Measurements from ENCODE around the gene SNAP91.
"Not testable (repeated sequence)": the region's sequence is repeated elsewhere in the genome, so short reads cannot be mapped to it uniquely, and the experiment has no call there.

Gene SNAP91

DNA sequence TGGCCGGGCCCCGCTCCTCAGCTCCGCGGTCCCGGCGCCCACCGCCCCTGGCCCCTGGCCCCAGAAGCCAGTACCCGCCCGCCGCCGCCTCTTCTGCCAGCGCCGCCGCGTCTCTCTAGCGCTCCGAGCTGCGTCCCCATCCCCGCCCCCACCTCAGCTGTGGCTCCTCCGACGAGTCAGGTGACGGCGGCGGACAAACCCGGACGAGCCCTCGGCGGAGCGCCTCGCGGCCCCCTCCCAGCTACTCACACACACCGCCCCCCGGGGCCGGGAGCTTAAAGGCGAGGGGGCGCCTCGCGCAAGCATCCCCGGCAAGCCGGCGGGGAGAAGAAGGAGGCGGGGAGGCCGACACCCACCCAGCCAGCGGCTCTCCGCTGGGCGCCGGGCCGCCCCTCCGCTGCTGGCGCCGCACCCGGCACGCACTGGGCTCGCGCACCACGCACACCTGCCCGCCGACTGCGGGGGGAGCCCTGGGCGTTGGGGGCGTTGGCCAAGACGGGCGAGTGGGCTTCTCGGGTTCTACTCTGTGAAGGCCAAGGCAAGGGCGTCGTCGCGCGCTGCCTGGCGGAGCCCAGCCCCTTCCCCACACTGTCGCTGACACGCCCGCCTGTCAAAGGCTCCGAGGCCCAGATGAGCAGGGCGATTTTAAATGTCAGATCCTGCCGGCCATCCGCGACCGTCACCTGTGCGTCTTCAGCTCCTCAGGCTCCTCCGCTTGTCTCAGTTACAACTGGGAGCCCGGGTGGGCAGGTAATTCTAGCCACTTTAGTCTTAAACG lies at the start of gene SNAP91:
Gene SNAP91, minus strand, starts transcription at position 132 of the 778 bp plus-strand sequence. CDS start 1,174 bp downstream, outside the sequence.
- peaks cover 30% of the 10 kb centered on the region for H3K27me3 Mint-ChIP-seq
- peak within 1 kb of the TSS; percentile 47 for H3K4me3 Mint-ChIP-seq
- H3K36me3 Mint-ChIP-seq: no peaks in the 10 kb centered on the region
- peaks cover 5% of the 10 kb centered on the region for H3K4me1 Mint-ChIP-seq (ENCODE audit: low read depth)
- H3K27ac Mint-ChIP-seq: no peak within 1 kb of the TSS
- peaks cover 4% of the 10 kb centered on the region for H3K9me3 Mint-ChIP-seq (ENCODE audit: low read depth)

GRCh38 chr6:83758533-83758932 lies 49.6 kb upstream of the SNAP91 start:
- Mint-ChIP-seq H3K4me3 (no peak overlapping the region), H3K9me3 (ENCODE audit: low read depth) (peaks cover 24% of the 10 kb centered on the region), H3K27ac (no peak overlapping the region), H3K4me1 (ENCODE audit: low read depth) (no peaks in the 10 kb centered on the region), H3K27me3 (no peaks in the 10 kb centered on the region), H3K36me3 (peaks cover 5% of the 10 kb centered on the region)

DNA sequence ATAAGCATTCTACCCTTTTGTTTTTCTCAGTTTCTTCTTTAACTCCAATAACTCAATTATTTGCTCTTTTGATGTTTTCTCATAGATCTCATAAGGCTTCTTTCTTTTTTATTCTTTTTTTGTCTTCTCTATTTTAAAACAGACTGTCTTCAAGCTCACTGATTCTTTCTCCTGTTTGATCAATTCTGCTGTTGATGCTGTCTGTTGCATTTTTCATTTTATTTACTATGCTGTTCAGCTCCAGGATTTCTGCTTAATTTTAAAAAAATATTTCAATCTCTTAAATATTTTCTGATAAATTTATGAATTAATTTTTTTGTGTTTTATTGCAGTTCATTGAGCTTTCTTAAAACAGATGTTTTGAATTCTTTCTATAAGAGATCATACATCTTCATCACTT lies 48.1 kb upstream of the SNAP91 start:
- Mint-ChIP-seq H3K36me3 (peaks cover 5% of the 10 kb centered on the region), H3K9me3 (ENCODE audit: low read depth) (peaks cover 24% of the 10 kb centered on the region), H3K27ac (no peak overlapping the region), H3K4me1 (ENCODE audit: low read depth) (no peaks in the 10 kb centered on the region), H3K27me3 (no peaks in the 10 kb centered on the region), H3K4me3 (no peak overlapping the region)

- peaks cover 5% of the 10 kb centered on the region for H3K36me3 Mint-ChIP-seq
- H3K27ac Mint-ChIP-seq: no peak overlapping the region
- no peak overlapping the region for H3K4me3 Mint-ChIP-seq
- H3K27me3 Mint-ChIP-seq: no peaks in the 10 kb centered on the region
- H3K9me3 Mint-ChIP-seq (ENCODE audit: low read depth): peaks cover 24% of the 10 kb centered on the region
- H3K4me1 Mint-ChIP-seq (ENCODE audit: low read depth): no peaks in the 10 kb centered on the region
Measured at GRCh38 chr6:83756565-83756964, 47.7 kb upstream of the SNAP91 start.

- H3K4me3 Mint-ChIP-seq; H3K36me3 Mint-ChIP-seq; H3K27me3 Mint-ChIP-seq; H3K4me1 Mint-ChIP-seq (ENCODE audit: low read depth); H3K27ac Mint-ChIP-seq: not testable (repeated sequence)
- peaks cover 24% of the 10 kb centered on the region for H3K9me3 Mint-ChIP-seq (ENCODE audit: low read depth)
Measured at GRCh38 chr6:83752375-83752774, 43.5 kb upstream of the SNAP91 start.

- no peaks in the 10 kb centered on the region for H3K4me1 Mint-ChIP-seq (ENCODE audit: low read depth)
- H3K27me3 Mint-ChIP-seq: peaks cover 7% of the 10 kb centered on the region
- no peak overlapping the region for H3K4me3 Mint-ChIP-seq
- H3K27ac Mint-ChIP-seq: no peak overlapping the region
- H3K9me3 Mint-ChIP-seq (ENCODE audit: low read depth): peaks cover 24% of the 10 kb centered on the region
- H3K36me3 Mint-ChIP-seq: no peaks in the 10 kb centered on the region
Measured at GRCh38 chr6:83741089-83741488, 32.2 kb upstream of the SNAP91 start.

DNA sequence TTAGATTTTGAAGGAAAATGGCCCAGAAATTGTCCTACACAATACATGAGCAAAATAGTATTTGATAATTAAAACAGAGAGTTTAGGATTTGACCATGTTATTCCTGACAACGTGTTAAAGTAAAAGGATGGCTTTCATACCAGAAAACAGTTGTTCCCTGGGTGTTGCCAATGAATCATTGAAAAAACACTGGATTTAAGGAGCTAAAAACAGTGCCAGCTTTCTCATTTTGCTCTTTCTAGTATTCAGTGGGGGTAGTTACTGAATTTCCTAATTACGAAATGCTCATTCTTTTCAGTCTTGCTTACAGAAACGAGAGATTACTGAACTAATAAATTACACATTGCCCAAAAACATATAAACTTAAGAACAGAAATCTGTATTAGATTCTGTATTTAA lies 26.6 kb upstream of the SNAP91 start:
- Mint-ChIP-seq H3K27ac (no peak overlapping the region), H3K9me3 (ENCODE audit: low read depth) (peaks cover 21% of the 10 kb centered on the region), H3K4me1 (ENCODE audit: low read depth) (no peaks in the 10 kb centered on the region), H3K36me3 (no peaks in the 10 kb centered on the region), H3K4me3 (no peak overlapping the region), H3K27me3 (no peaks in the 10 kb centered on the region)

DNA sequence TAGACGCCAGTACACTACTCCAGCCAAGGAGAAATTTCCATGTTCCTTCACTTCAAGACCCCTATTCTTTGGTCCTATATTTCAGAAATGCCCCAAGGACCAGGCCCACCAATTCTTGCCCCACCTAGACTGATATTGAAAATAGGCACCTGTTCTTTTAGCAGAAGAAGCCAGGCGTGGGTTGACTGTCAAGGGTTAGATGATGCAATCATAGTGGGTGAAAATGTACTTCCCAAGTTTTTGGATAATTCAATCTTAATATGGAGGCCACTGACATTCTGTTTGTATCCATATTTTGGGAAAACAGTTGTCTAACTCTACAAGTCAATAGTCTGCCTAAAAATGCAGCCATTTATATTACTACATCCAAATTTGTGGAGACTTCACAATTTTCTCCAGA lies 21.0 kb upstream of the SNAP91 start:
- H3K27me3 Mint-ChIP-seq: no peaks in the 10 kb centered on the region
- no peak overlapping the region for H3K4me3 Mint-ChIP-seq

GRCh38 chr6:83722876-83723275 lies 14.0 kb upstream of the SNAP91 start:
- Mint-ChIP-seq H3K27me3 (peaks cover 3% of the 10 kb centered on the region), H3K27ac (no peak overlapping the region), H3K9me3 (ENCODE audit: low read depth) (no peaks in the 10 kb centered on the region), H3K4me1 (ENCODE audit: low read depth) (no peaks in the 10 kb centered on the region), H3K4me3 (no peak overlapping the region), H3K36me3 (no peaks in the 10 kb centered on the region)

More for the DNA sequence above, 21.0 kb upstream of the SNAP91 start:
- no peaks in the 10 kb centered on the region for H3K4me1 Mint-ChIP-seq (ENCODE audit: low read depth)
- no peaks in the 10 kb centered on the region for H3K36me3 Mint-ChIP-seq
- H3K9me3 Mint-ChIP-seq (ENCODE audit: low read depth): peaks cover 3% of the 10 kb centered on the region
- no peak overlapping the region for H3K27ac Mint-ChIP-seq

GRCh38 chr6:83717809-83718208 lies 8.9 kb upstream of the SNAP91 start:
- no peaks in the 10 kb centered on the region for H3K36me3 Mint-ChIP-seq
- no peaks in the 10 kb centered on the region for H3K4me1 Mint-ChIP-seq (ENCODE audit: low read depth)
- H3K27me3 Mint-ChIP-seq: peaks cover 1% of the 10 kb centered on the region
- no peak overlapping the region for H3K4me3 Mint-ChIP-seq
- no peaks in the 10 kb centered on the region for H3K9me3 Mint-ChIP-seq (ENCODE audit: low read depth)
- no peak overlapping the region for H3K27ac Mint-ChIP-seq

DNA sequence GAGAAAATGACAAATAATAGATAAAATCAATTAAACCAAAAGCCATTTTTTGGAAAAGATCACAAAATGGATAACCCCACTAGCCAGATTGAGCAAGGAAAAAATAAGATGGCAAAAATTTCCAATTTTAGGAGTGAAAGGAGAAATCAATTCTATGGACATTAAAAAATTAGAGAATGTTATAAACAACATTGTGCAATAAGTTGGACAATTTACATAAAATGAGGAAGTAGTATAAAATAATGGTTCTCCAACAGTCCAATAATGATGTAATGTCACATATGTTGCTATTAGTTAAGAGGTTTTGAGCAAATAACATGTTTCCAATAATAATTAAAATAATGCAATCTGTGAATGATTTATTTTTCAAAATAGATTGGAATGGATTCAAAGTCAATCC lies 3.1 kb upstream of the SNAP91 start:
- Mint-ChIP-seq H3K4me1 (ENCODE audit: low read depth) (peaks cover 5% of the 10 kb centered on the region), H3K36me3 (no peaks in the 10 kb centered on the region), H3K4me3 (no peak overlapping the region), H3K9me3 (ENCODE audit: low read depth) (peaks cover 4% of the 10 kb centered on the region), H3K27me3 (peaks cover 18% of the 10 kb centered on the region), H3K27ac (no peak overlapping the region)

GRCh38 chr6:83709748-83710050 lies 798 bp upstream of the SNAP91 start:
- Mint-ChIP-seq H3K4me3 (no peak overlapping the region), H3K36me3 (no peaks in the 10 kb centered on the region), H3K27me3 (peaks cover 30% of the 10 kb centered on the region), H3K4me1 (ENCODE audit: low read depth) (peaks cover 5% of the 10 kb centered on the region), H3K27ac (no peak overlapping the region), H3K9me3 (ENCODE audit: low read depth) (peaks cover 4% of the 10 kb centered on the region)

- no peak overlapping the region for H3K4me3 Mint-ChIP-seq
- peaks cover 4% of the 10 kb centered on the region for H3K9me3 Mint-ChIP-seq (ENCODE audit: low read depth)
- no peak overlapping the region for H3K27ac Mint-ChIP-seq
- peaks cover 5% of the 10 kb centered on the region for H3K4me1 Mint-ChIP-seq (ENCODE audit: low read depth)
- no peaks in the 10 kb centered on the region for H3K36me3 Mint-ChIP-seq
- H3K27me3 Mint-ChIP-seq: peaks cover 30% of the 10 kb centered on the region
Measured at GRCh38 chr6:83708546-83708969, 343 bp downstream of the SNAP91 start.

GRCh38 chr6:83707829-83708545 lies 914 bp downstream of the SNAP91 start:
- Mint-ChIP-seq H3K9me3 (ENCODE audit: low read depth) (peaks cover 4% of the 10 kb centered on the region), H3K4me1 (ENCODE audit: low read depth) (peaks cover 5% of the 10 kb centered on the region), H3K27ac (no peak overlapping the region), H3K4me3 (no peak overlapping the region), H3K36me3 (no peaks in the 10 kb centered on the region), H3K27me3 (peaks cover 30% of the 10 kb centered on the region)

DNA sequence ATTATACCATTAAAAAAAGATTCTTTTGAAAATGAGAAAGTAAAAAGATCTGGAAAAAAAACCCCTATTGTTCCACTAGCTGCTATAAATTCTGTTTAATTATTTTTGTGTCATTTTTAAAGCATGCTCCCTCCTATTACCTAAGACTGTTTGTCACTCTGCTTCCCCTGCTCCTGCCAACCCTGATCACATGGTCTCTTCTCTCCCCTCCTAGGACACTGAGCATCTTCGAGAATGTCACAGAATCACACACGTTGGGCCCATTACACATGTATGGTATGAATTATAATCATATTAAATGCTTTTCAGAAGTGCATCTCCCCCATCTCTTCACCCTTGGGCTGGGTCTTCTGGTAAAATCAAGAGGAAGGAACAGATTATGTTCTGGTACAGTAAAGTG lies 6.2 kb downstream of the SNAP91 start:
- Mint-ChIP-seq H3K27me3 (peaks cover 17% of the 10 kb centered on the region), H3K36me3 (no peaks in the 10 kb centered on the region), H3K9me3 (ENCODE audit: low read depth) (no peaks in the 10 kb centered on the region), H3K4me1 (ENCODE audit: low read depth) (no peaks in the 10 kb centered on the region), H3K27ac (no peak overlapping the region), H3K4me3 (no peak overlapping the region)

- no peak overlapping the region for H3K4me3 Mint-ChIP-seq
- H3K36me3 Mint-ChIP-seq: no peaks in the 10 kb centered on the region
- H3K4me1 Mint-ChIP-seq (ENCODE audit: low read depth): no peaks in the 10 kb centered on the region
- H3K9me3 Mint-ChIP-seq (ENCODE audit: low read depth): no peaks in the 10 kb centered on the region
- no peak overlapping the region for H3K27ac Mint-ChIP-seq
- H3K27me3 Mint-ChIP-seq: peaks cover 14% of the 10 kb centered on the region
Measured at GRCh38 chr6:83702077-83702476, 6.8 kb downstream of the SNAP91 start.
